Esophagus muscularis mucosa (tissue), 4 donors: ENCODE measurements around the gene ARID5B.

Experiments used
- CTCF ChIP-seq, 3 experiments: fragments of 200-600 bp in 2 of 3; fragments of 450-650 bp in 1 of 3; sonication (generic) in 2 of 3; IDR thresholded peaks; one replicate each; pipeline ENCODE4 v1.5.1; 2017 to 2019; ENCODE audit warnings: antibody characterized with exemption in 3 of 3, mild to moderate bottlenecking in 2 of 3, moderate library complexity in 1 of 3
- EP300 ChIP-seq: sonication (generic); formaldehyde crosslinking; IDR thresholded peaks from one replicate; pipeline ENCODE4 v1.6.1; 2017; ENCODE audit warnings: antibody characterized with exemption
- POLR2A ChIP-seq: fragments of 450-650 bp; IDR thresholded peaks from one replicate; pipeline ENCODE4 v1.6.1; 2017; ENCODE audit warnings: antibody characterized with exemption, moderate library complexity, mild to moderate bottlenecking, low read depth
- POLR2AphosphoS5 ChIP-seq, 2 donors: sonication (generic); formaldehyde crosslinking; IDR thresholded peaks; one replicate each; pipeline ENCODE4 v1.6.1; 2017; ENCODE audit warnings: antibody characterized with exemption in 2 of 2

DNA sequence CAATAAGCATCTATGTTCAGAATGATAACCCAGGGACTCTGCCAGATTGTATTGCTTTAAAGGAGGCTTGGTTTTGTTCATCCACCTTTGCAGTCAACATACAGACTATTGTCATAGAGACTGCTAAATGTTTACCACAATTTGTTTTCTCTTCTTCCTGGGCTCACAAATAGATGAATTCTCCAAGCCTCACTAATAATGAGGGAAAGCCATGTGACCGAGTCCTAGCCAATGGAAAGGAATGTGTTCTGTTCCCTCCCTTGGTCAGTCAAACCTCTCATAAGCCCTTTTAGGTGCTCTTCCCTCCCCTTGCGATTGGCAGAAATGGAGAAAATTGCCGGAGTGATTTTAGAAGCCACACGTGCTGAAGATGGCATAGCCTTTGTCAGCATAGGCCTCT, 230.2 kb downstream of the ARID5B start:
- TF ChIP-seq CTCF (IDR thresholded peaks at IDR 0.05) (no peak), POLR2A (no peak), EP300 (no peak), POLR2AphosphoS5 (IDR thresholded peaks at IDR 0.05) (no peak)
